HG03103 (cell line): ENCODE results near the gene SPATA24.
"Not testable (repeated sequence)": the region's sequence is repeated elsewhere in the genome, so short reads cannot be mapped to it uniquely, and the experiment has no call there.

Source experiments
- ATAC-seq: cut with Tn5 transposase; IDR thresholded peaks from one replicate; pipeline ENCODE4 v1.9.1; 2021; ENCODE audit warnings: low read depth; ENCODE audit not compliant: unreplicated experiment

Gene SPATA24

DNA sequence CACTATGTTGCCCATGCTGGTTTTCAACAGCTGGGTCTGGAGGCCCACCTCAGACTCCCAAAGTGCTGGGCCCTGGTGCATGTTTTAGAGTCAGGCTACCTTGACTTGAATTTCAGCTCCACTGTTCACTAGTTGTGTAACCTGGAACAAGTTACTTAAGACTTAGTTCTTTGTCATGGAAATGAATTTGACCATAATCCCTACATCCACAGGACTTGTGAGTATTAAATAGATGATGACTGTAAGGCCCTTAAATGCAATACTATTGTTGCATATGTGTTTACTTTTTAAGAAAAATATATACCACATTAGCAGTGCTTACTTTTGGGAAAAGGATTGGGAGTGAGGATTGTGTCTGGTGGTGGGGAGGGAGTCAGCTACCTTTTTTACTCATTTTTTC lies 45.8 kb downstream of the SPATA24 start:
- ATAC-seq: no peak

DNA sequence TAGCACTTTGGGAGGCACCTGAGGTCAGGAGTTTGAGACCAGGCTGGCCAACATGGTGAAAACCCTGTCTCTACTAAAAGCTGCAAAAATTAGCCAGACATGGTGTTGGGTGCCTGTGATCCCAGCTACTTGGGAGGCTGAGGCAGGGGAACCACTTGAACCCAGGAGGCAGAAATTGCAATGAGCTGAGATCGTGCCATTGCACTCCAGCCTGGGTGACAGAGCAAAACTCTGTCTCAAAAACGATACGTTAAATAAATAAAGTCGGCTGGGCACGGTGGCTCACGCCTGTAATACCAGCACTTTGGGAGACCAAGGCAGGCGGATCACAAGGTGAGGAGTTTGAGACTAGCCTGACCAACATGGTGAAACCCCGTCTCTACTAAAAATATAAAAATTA lies 48.0 kb downstream of the SPATA24 start:
- not testable (repeated sequence) for ATAC-seq

GRCh38 chr5:139354186-139354585 lies 49.7 kb downstream of the SPATA24 start:
- ATAC-seq: no peak

DNA sequence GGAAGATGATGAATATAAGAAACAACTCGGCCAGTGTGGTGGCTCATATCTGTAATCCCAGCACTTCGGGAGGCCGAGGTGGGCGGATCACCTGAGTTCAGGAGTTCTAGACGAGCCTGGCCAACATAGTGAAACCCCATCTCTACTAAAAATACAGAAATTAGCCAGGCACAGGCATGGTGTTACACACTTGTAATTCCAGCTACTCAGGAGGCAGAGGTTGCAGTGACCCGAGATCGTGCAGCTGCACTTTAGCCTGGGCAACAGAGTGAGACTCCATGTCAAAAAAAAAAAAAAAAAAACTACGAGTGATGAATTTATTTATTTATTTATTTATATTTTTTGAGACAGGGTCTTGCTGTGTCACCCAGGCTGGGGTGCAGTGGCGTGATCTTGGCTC lies 56.0 kb downstream of the SPATA24 start:
- not testable (repeated sequence) for ATAC-seq
